Measurements from ENCODE around the gene CACNG8.
"Not testable (repeated sequence)": the region's sequence is repeated elsewhere in the genome, so short reads cannot be mapped to it uniquely, and the experiment has no call there.

Gene CACNG8

GRCh38 chr19:53962887-53963431 lies at the start of gene CACNG8:
Gene CACNG8 (plus strand): TSS chr19:53962937.
- no peak for DNase-seq (ENCODE audit: low read depth in 2 of 2)

- DNase-seq (ENCODE audit: low read depth in 2 of 2): no peak
Observed at GRCh38 chr19:53915000-53915399, 47.7 kb upstream of the CACNG8 start.

GRCh38 chr19:53916004-53916403 lies 46.7 kb upstream of the CACNG8 start:
- no peak for DNase-seq (ENCODE audit: low read depth in 2 of 2)

- DNase-seq (ENCODE audit: low read depth in 2 of 2): no peak
Observed at GRCh38 chr19:53917356-53917755, 45.4 kb upstream of the CACNG8 start.

GRCh38 chr19:53927739-53928138 lies 35.0 kb upstream of the CACNG8 start:
- no peak for DNase-seq (ENCODE audit: low read depth in 2 of 2)

GRCh38 chr19:53936029-53936428 lies 26.7 kb upstream of the CACNG8 start:
- no peak for DNase-seq (ENCODE audit: low read depth in 2 of 2)

- peak in 1 of 2 donors; percentile 1 for DNase-seq (ENCODE audit: low read depth in 2 of 2)
Observed at GRCh38 chr19:53942001-53942786, 20.5 kb upstream of the CACNG8 start.

GRCh38 chr19:53944416-53944815 lies 18.3 kb upstream of the CACNG8 start:
- no peak for DNase-seq (ENCODE audit: low read depth in 2 of 2)

- DNase-seq (ENCODE audit: low read depth in 2 of 2): no peak
Observed at GRCh38 chr19:53944933-53945332, 17.8 kb upstream of the CACNG8 start.

GRCh38 chr19:53945441-53945840 lies 17.3 kb upstream of the CACNG8 start:
- DNase-seq (ENCODE audit: low read depth in 2 of 2): no peak

GRCh38 chr19:53945998-53946397 lies 16.7 kb upstream of the CACNG8 start:
- DNase-seq (ENCODE audit: low read depth in 2 of 2): no peak

GRCh38 chr19:53947624-53948023 lies 15.1 kb upstream of the CACNG8 start:
- DNase-seq (ENCODE audit: low read depth in 2 of 2): no peak

- DNase-seq (ENCODE audit: low read depth in 2 of 2): not testable (repeated sequence)
Observed at GRCh38 chr19:53948611-53949010, 14.1 kb upstream of the CACNG8 start.

- no peak for DNase-seq (ENCODE audit: low read depth in 2 of 2)
Observed at GRCh38 chr19:53951436-53951835, 11.3 kb upstream of the CACNG8 start.

GRCh38 chr19:53951947-53952346 lies 10.8 kb upstream of the CACNG8 start:
- no peak for DNase-seq (ENCODE audit: low read depth in 2 of 2)

- DNase-seq (ENCODE audit: low read depth in 2 of 2): no peak
Observed at GRCh38 chr19:53953383-53953782, 9.4 kb upstream of the CACNG8 start.

GRCh38 chr19:53957448-53958167 lies 5.1 kb upstream of the CACNG8 start:
- DNase-seq (ENCODE audit: low read depth in 2 of 2): no peak

GRCh38 chr19:53958168-53958571 lies 4.6 kb upstream of the CACNG8 start:
- no peak for DNase-seq (ENCODE audit: low read depth in 2 of 2)

GRCh38 chr19:53958823-53959757 lies 3.6 kb upstream of the CACNG8 start:
- no peak for DNase-seq (ENCODE audit: low read depth in 2 of 2)

- no peak for DNase-seq (ENCODE audit: low read depth in 2 of 2)
Observed at GRCh38 chr19:53960187-53960586, 2.5 kb upstream of the CACNG8 start.

- DNase-seq (ENCODE audit: low read depth in 2 of 2): no peak
Observed at GRCh38 chr19:53960886-53961285, 1.9 kb upstream of the CACNG8 start.
